HG02884 (cell line): ENCODE measurements around the gene OR9A2.

ENCODE experiments used
- ATAC-seq: cut with Tn5 transposase; IDR thresholded peaks from one replicate; pipeline ENCODE4 v1.9.1; 2021; ENCODE audit warnings: mild to moderate bottlenecking, moderate library complexity; ENCODE audit not compliant: unreplicated experiment

OR9A2 gene, protein sequence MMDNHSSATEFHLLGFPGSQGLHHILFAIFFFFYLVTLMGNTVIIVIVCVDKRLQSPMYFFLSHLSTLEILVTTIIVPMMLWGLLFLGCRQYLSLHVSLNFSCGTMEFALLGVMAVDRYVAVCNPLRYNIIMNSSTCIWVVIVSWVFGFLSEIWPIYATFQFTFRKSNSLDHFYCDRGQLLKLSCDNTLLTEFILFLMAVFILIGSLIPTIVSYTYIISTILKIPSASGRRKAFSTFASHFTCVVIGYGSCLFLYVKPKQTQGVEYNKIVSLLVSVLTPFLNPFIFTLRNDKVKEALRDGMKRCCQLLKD

GRCh38 chr7:143027032-143027431 is at the start of gene OR9A2:
Gene OR9A2 (minus strand): TSS chr7:143027132. CDS start chr7:143027132, 0 bp downstream.
- no peak for ATAC-seq

GRCh38 chr7:143074141-143074540 is 47.2 kb upstream of the OR9A2 start:
- no peak for ATAC-seq

- ATAC-seq, result no peak
These were observed 46.6 kb upstream of the OR9A2 start for GRCh38 chr7:143073556-143073955.

DNA sequence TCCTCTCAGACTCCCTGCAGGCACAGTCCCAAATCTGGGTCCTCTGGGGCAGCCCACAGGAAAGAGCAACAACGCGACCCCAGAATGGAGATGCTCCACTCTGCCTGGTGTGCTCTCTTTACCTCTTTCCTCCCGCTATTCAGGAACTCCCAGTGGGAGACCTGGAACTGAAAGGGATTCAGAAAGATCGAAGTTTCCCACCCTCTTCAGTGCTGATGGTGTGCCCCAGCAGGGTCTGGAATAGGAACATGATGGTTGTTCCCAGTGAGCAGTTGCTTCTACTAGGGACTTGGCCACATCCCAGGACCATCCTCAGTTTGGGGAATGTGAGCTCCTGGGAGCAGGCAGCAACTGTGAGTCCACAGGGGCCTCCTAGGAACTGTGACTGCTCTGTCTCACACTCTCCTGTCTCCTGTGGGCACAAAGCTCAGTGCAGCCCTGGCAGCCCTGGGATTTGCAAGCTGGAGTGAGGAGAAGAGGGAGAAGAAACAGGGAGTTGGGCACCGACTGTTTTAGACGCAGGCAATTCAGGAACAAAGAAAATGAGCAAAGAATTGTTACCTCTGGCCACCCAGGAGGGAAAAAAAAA is 43.1 kb upstream of the OR9A2 start:
- ATAC-seq, result no peak

DNA sequence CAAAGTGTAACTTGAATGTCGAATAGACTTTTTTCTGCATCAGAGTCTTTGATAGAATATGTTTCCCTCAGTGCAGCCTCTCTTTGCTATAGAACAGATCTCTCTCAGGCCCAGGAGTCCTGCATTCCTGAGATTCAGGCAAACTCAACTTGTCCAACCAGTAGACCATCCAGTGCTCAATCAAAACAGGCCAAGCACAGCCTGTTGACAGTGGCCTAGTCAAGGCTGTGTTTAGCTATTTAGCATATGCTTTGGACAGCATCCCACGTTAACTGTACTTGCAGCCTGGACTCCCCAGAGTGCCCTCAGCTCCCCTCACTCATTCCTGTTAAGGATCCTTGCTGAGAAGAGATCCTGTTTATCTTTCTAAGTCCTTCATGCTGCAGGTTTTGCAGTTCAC is 41.5 kb upstream of the OR9A2 start:
- ATAC-seq, result no peak

GRCh38 chr7:143063741-143064140 is 36.8 kb upstream of the OR9A2 start:
- no peak for ATAC-seq

DNA sequence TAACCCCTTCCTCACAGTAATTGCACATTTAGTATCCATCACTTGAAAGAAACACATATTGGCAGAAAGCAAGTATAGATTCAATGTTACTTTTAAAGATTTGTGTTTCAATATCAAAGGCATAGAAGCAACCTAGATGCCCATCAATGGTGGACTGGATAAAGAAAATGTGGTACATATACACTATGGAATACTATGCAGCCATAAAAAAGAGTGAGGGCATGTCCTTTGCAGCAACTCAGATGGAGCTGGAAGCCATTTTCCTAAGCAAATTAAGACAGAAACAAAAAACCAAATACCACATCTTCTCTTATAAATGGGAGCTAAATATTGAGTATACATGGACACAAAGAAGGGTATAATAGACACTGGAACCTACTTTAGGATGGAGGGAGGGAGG is 28.8 kb upstream of the OR9A2 start:
- no peak for ATAC-seq

DNA sequence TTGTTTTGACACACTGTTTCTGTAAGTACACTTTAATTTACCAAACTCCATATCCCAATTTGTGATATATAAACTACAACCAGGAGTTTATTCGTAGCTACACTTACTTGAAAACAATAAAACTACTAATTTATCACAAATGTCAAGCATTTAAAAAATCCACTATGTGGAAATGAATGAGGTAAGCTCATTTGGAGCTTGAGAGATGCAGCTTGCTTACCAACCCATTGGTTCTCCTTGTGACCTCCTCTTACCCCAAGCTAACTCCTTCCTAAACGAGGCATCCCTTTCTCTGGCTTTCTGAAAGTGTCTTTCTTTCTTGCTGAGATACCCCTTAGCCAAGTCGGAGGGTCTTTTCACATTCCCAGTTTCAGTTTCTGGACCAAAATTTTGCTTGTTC is 27.7 kb upstream of the OR9A2 start:
- no peak for ATAC-seq

- no peak for ATAC-seq
These were observed 25.1 kb upstream of the OR9A2 start, which contains the start of gene OR6V1 for GRCh38 chr7:143052041-143052440. Gene OR6V1 (plus strand): TSS chr7:143052341. CDS start chr7:143052341, 0 bp downstream.

DNA sequence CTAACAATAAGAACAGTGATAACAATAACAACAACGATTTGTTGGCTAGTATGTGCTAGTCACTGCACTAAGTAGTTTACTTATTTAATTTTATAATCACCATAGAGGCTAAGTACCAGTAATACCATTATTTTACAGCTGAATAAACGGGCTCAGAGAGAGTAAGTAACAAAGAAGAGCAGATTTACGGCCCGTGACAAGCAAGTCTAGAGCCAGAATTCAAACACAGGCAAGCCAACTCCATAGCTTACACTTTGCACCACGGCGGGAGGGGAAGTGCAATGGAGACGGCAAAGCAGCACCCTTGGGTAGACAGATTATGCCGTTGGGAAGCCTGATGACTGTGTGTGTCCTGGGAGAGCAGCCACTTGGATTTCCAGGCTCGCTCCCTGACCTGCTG is 24.0 kb upstream of the OR9A2 start:
- no peak for ATAC-seq

- ATAC-seq, result no peak
These were observed 22.4 kb upstream of the OR9A2 start for GRCh38 chr7:143049362-143049761.

GRCh38 chr7:143048827-143049226 is 21.9 kb upstream of the OR9A2 start:
- no peak for ATAC-seq

DNA sequence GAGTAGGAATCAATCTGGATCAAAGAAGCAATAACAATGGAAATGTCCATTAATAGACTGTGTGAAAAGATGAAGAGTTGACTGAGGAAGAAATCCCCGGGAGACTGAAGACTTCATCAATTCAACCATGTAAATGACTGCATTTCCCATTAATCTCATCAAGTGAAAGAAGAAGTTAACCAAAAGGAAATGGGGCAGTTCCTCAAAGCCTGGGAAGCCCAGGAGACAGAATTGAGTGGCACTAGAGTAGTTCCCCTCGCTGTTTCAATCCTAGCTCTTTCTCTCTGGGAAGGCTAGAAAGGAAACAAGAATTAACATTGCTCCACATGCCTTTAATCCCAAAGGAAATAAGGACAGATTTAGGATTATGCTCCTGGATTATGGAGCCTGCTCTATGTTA is 20.4 kb upstream of the OR9A2 start:
- ATAC-seq, result no peak

DNA sequence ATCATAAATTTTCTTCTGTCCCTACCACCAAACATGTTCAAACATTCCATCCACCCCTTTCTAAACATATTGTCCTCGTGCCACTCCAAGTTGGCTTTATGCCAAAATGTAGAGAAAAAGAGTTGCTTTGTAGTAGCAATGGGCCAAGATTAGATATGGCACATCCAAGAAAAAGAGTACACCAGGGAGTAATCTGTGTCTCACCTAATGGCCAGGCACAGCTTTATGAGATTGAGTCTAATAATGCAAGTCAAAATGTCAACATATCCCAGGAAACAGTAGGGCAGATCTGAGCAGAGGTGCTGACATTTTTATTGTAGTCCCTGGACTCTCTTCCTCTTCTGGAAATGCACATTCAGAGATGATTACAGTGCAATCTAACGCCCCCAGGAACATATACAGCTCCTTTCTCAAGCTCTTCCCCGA is 19.5 kb upstream of the OR9A2 start:
- no peak for ATAC-seq

DNA sequence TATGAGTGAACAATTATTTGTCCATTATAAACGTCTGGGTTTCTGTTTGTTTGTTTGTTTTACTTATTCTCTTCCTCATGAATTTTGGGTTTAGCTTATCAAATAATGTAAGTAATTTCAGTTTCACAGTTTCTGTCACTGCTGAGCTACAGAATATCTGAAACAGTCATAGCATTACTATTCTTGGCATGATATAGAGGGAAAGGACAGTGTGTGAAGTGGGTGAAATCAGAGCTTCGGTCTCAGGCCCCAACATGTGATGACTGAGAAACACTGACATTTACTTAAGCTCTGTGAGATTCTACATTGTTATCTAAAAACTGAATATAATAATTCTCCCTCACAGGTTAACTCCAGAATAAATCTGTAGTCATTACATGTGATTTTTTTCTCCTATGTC is 16.5 kb upstream of the OR9A2 start:
- no peak for ATAC-seq

- ATAC-seq, result no peak
These were observed 15.9 kb upstream of the OR9A2 start for GRCh38 chr7:143042790-143043271.

- no peak for ATAC-seq
These were observed 15.3 kb upstream of the OR9A2 start for GRCh38 chr7:143042159-143042789.

- no peak for ATAC-seq
These were observed 14.4 kb upstream of the OR9A2 start for GRCh38 chr7:143041346-143041745.

GRCh38 chr7:143040209-143040715 is 13.3 kb upstream of the OR9A2 start:
- no peak for ATAC-seq

DNA sequence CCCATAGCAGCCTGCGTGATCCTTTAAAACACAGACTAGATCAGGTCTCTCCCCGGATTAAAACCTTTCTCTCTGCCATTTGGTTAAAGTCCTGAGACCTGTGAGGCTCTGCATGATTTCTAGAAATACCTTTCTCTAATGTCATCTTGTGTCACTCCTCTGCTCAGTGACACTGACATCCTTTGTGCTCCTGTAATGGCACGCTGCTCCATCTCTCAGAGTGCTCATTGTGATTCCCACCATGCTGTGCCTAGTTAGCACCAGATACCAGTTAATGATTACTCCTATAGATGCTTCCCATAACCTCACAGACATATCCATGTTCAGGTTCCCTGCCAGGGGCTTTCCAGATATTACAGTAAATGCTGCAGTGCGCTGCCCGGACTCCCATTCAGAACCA is 11.7 kb upstream of the OR9A2 start:
- no peak for ATAC-seq

GRCh38 chr7:143027683-143028082 is 751 bp upstream of the OR9A2 start:
- ATAC-seq, result no peak

- no peak for ATAC-seq
These were observed 1.6 kb downstream of the OR9A2 start for GRCh38 chr7:143025371-143025770.
